ENCODE results near the gene CDC42BPA. TPM values are rescaled to one million over a fixed set of nuclear protein-coding genes. Genes with fewer than 3 reads are reported as not detected.

Gene CDC42BPA
- total RNA-seq, 2 experiments from 2014 or later, result 1.8 to 2.1 TPM

GRCh38 chr1:227260433-227260832 is 57.9 kb downstream of the CDC42BPA start:
- TF ChIP-seq, protein P1, sequence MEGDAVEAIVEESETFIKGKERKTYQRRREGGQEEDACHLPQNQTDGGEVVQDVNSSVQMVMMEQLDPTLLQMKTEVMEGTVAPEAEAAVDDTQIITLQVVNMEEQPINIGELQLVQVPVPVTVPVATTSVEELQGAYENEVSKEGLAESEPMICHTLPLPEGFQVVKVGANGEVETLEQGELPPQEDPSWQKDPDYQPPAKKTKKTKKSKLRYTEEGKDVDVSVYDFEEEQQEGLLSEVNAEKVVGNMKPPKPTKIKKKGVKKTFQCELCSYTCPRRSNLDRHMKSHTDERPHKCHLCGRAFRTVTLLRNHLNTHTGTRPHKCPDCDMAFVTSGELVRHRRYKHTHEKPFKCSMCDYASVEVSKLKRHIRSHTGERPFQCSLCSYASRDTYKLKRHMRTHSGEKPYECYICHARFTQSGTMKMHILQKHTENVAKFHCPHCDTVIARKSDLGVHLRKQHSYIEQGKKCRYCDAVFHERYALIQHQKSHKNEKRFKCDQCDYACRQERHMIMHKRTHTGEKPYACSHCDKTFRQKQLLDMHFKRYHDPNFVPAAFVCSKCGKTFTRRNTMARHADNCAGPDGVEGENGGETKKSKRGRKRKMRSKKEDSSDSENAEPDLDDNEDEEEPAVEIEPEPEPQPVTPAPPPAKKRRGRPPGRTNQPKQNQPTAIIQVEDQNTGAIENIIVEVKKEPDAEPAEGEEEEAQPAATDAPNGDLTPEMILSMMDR (IDR thresholded peaks at IDR 0.05), result no peak
- Mint-ChIP-seq H3K36me3 (ENCODE audit: low read depth) (no peaks in the 10 kb centered on the region), H3K27me3 (peaks cover 5% of the 10 kb centered on the region), H3K4me3 (no peak overlapping the region), H3K4me1 (ENCODE audit: low read depth) (no peaks in the 10 kb centered on the region), H3K27ac (no peak overlapping the region), H3K9me3 (no peaks in the 10 kb centered on the region)
- DNase-seq, result no peak
- ChIA-PET CTCF (no interaction called here), POLR2A (no interaction called here)
- intact Hi-C loops (cut with micrococcal nuclease), result no loop called here
- ATAC-seq, result no peak

DNA sequence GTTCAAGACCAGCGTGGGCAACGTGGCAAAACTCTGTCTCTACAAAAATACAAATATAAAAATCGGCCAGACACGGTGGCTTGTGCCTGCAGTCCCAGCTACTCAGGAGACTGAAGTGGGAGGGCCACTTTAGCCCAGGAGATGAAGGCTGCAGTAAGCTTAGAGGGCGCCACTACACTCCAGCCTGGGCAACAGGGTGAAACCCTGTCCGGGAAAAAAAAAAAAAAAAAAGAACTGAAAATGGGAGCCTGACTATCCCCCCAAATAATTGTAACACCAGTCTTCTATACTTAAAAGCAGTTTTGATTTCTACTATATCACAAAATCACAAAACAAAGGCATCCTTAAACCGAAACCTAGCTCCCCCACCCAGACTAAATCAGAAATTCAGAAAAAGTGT is 60.3 kb downstream of the CDC42BPA start:
- TF ChIP-seq, protein P1 (IDR thresholded peaks at IDR 0.05), result no peak
- ChIA-PET CTCF (no interaction called here), POLR2A (no interaction called here)
- H3K4me1 Mint-ChIP-seq (ENCODE audit: low read depth), result no peaks in the 10 kb centered on the region
- no peak for DNase-seq
- H3K9me3 Mint-ChIP-seq, result no peaks in the 10 kb centered on the region
- intact Hi-C loops (cut with micrococcal nuclease), result no loop called here
- H3K27ac Mint-ChIP-seq, result no peak overlapping the region
- no peak overlapping the region for H3K4me3 Mint-ChIP-seq
- no peak for ATAC-seq
- no peaks in the 10 kb centered on the region for H3K36me3 Mint-ChIP-seq (ENCODE audit: low read depth)
- H3K27me3 Mint-ChIP-seq, result peaks cover 6% of the 10 kb centered on the region

GRCh38 chr1:227255086-227255732 is 63.1 kb downstream of the CDC42BPA start:
- intact Hi-C loops (cut with micrococcal nuclease), result no loop called here
- Mint-ChIP-seq H3K4me1 (ENCODE audit: low read depth) (no peaks in the 10 kb centered on the region), H3K27me3 (peaks cover 6% of the 10 kb centered on the region), H3K4me3 (no peak overlapping the region), H3K27ac (no peak overlapping the region), H3K36me3 (ENCODE audit: low read depth) (no peaks in the 10 kb centered on the region), H3K9me3 (no peaks in the 10 kb centered on the region)
- DNase-seq (no peak), ATAC-seq (no peak)
- CTCF ChIA-PET, result no interaction called here
- TF ChIP-seq, protein P1 (IDR thresholded peaks at IDR 0.05), result no peak
- POLR2A ChIA-PET, result no interaction called here

DNA sequence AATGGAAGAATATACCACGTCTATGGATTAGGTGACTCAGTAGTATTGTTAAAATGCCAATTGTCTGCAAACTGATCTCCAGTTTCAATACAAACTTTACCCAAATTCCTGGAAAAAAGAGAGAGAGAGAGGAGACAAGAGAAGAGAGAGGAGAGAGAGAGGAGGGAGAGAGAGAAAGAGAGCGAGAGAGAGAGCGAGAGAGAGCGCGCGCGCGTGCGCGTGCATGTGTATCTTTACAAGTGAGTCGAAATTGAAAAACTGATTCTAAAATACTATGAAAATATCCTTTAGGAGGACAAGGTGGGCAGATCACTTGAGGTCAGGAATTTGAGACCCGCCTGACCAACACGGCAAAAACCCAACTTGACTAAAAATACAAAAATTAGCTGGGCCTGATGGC is 65.2 kb downstream of the CDC42BPA start:
- Mint-ChIP-seq H3K27me3 (peaks cover 13% of the 10 kb centered on the region), H3K4me3 (no peak overlapping the region), H3K9me3 (no peaks in the 10 kb centered on the region), H3K36me3 (ENCODE audit: low read depth) (no peaks in the 10 kb centered on the region), H3K27ac (no peak overlapping the region), H3K4me1 (ENCODE audit: low read depth) (no peaks in the 10 kb centered on the region)
- TF ChIP-seq, protein P1 (IDR thresholded peaks at IDR 0.05), result no peak
- no peak for DNase-seq
- POLR2A ChIA-PET, result no interaction called here
- intact Hi-C loops (cut with micrococcal nuclease), result no loop called here
- CTCF ChIA-PET, result no interaction called here
- ATAC-seq, result no peak

- Mint-ChIP-seq H3K4me3 (no peak overlapping the region), H3K27ac (no peak overlapping the region), H3K36me3 (ENCODE audit: low read depth) (peaks cover 2% of the 10 kb centered on the region), H3K9me3 (peaks cover 2% of the 10 kb centered on the region), H3K27me3 (peaks cover 26% of the 10 kb centered on the region), H3K4me1 (ENCODE audit: low read depth) (no peaks in the 10 kb centered on the region)
- TF ChIP-seq, protein P1 (IDR thresholded peaks at IDR 0.05), result no peak
- ChIA-PET CTCF (no interaction called here), POLR2A (interaction anchor here (0.7 kb wide), 1 partner anchor 35 kb away, joined by 3 read pairs; no protein-coding TSS in a partner anchor)
- ATAC-seq (no peak), DNase-seq (no peak)
- intact Hi-C loops (cut with micrococcal nuclease), result no loop called here
Measured at GRCh38 chr1:227245613-227246320, 72.5 kb downstream of the CDC42BPA start.

All from activated CD8-positive, alpha-beta T cell treated with anti-CD3 and anti-CD28 coated beads for 36 hours (primary cell).